GM23338 (cell line): ENCODE measurements around the gene CAPN9. TPM values are rescaled to one million over a fixed set of nuclear protein-coding genes. Genes with fewer than 3 reads are reported as not detected.

Experiments
- ATAC-seq: fragments of 200-7000 bp; cut with Tn5 transposase; 3 replicates; pipeline ENCODE4 v1.9.1; 2020
- DNase-seq: peaks from one replicate; pipeline ENCODE4 v3.0.0-alpha.2; 2015; ENCODE audit warnings: low spot score
- H2AFZ ChIP-seq: fragments of 200-600 bp; sonication (generic); 2 replicates; pipeline ENCODE4 v1.8.0; 2016; ENCODE audit warnings: antibody characterized with exemption, mild to moderate bottlenecking, moderate library complexity
- H3F3A ChIP-seq: fragments of 200-600 bp; sonication (generic); replicated peaks from 2 replicates; pipeline ENCODE4 v1.8.0; 2017; ENCODE audit warnings: antibody characterized with exemption, mixed run types, low read depth
- H3K27ac ChIP-seq: fragments of 200-600 bp; sonication (generic); 2 replicates; pipeline ENCODE4 v1.6.1; 2016; ENCODE audit warnings: low read depth
- H3K27me3 ChIP-seq: fragments of 200-600 bp; sonication (generic); 2 replicates; pipeline ENCODE4 v1.8.0; 2016; ENCODE audit warnings: mild to moderate bottlenecking, mixed run types, moderate library complexity; ENCODE audit not compliant: insufficient read depth
- H3K36me3 ChIP-seq: fragments of 200-600 bp; sonication (generic); 2 replicates; pipeline ENCODE4 v1.8.0; 2016; ENCODE audit warnings: mild to moderate bottlenecking; ENCODE audit not compliant: insufficient read depth
- H3K4me1 ChIP-seq: fragments of 200-600 bp; sonication (generic); 2 replicates; pipeline ENCODE4 v1.8.0; 2016; ENCODE audit warnings: mild to moderate bottlenecking, moderate library complexity; ENCODE audit not compliant: insufficient read depth
- H3K4me2 ChIP-seq: fragments of 200-600 bp; sonication (generic); 2 replicates; pipeline ENCODE4 v1.7.1; 2017; ENCODE audit warnings: mixed run types
- H3K4me3 ChIP-seq: fragments of 200-600 bp; sonication (generic); 2 replicates; pipeline ENCODE4 v1.6.1; 2016; ENCODE audit warnings: mixed run types
- H3K79me2 ChIP-seq: fragments of 200-600 bp; sonication (generic); replicated peaks from 2 replicates; pipeline ENCODE4 v1.8.0; 2017; ENCODE audit warnings: mild to moderate bottlenecking; ENCODE audit not compliant: insufficient read depth
- H3K9me2 ChIP-seq: fragments of 200-600 bp; sonication (generic); 2 replicates; pipeline ENCODE4 v1.8.0; 2017; ENCODE audit not compliant: insufficient read depth
- H4K20me1 ChIP-seq: fragments of 200-600 bp; sonication (generic); replicated peaks from 2 replicates; pipeline ENCODE4 v1.8.0; 2017; ENCODE audit warnings: mild to moderate bottlenecking; ENCODE audit not compliant: insufficient read depth
- H3K27ac Mint-ChIP-seq: 2 replicates; pipeline ENCODE4 v1.8.0; 2020; ENCODE audit warnings: inconsistent platforms, mild to moderate bottlenecking, moderate library complexity, mixed read lengths
- H3K27me3 Mint-ChIP-seq: 3 replicates; pipeline ENCODE4 v1.8.0; 2022; ENCODE audit warnings: low read depth, mild to moderate bottlenecking, moderate library complexity, mixed read lengths, inconsistent platforms; ENCODE audit not compliant: insufficient read depth, poor library complexity
- H3K36me3 Mint-ChIP-seq: 3 replicates; pipeline ENCODE4 v1.8.0; 2021; ENCODE audit warnings: low read depth, mild to moderate bottlenecking, inconsistent platforms, moderate library complexity, mixed read lengths
- H3K4me1 Mint-ChIP-seq: 3 replicates; pipeline ENCODE4 v1.8.0; 2020; ENCODE audit warnings: mild to moderate bottlenecking, inconsistent platforms, mixed read lengths
- H3K4me3 Mint-ChIP-seq: 3 replicates; pipeline ENCODE4 v1.8.0; 2021; ENCODE audit warnings: moderate library complexity, mild to moderate bottlenecking, inconsistent platforms, mixed read lengths
- H3K9me3 Mint-ChIP-seq: 3 replicates; pipeline ENCODE4 v1.8.0; 2020; ENCODE audit warnings: moderate library complexity, mild to moderate bottlenecking, inconsistent platforms, mixed read lengths
- EZH2phosphoT487 ChIP-seq: fragments of 200-600 bp; sonication (generic); IDR thresholded peaks from one replicate; pipeline ENCODE4 v1.8.1; 2018; ENCODE audit warnings: antibody characterized with exemption; ENCODE audit not compliant: unreplicated experiment
- JUNB ChIP-seq: IDR thresholded peaks from one replicate; pipeline ENCODE4 v1.6.1; 2016; ENCODE audit warnings: antibody characterized with exemption; ENCODE audit not compliant: unreplicated experiment
- POLR2AphosphoS5 ChIP-seq: IDR thresholded peaks from 2 replicates; pipeline ENCODE4 v1.6.1; 2016; ENCODE audit warnings: antibody characterized with exemption, low read depth
- STAT1 ChIP-seq: IDR thresholded peaks from one replicate; pipeline ENCODE4 v1.6.1; 2016; ENCODE audit warnings: antibody characterized with exemption; ENCODE audit not compliant: unreplicated experiment
- polyA plus RNA-seq: library from polyadenylated mRNA; unstranded; fragments of >200 nt; fragmentation: Nextera tagmentation; extraction: Ambion mirVana; gene quantifications from 2 replicates; pipeline ENCODE4 v1.2.1, GENCODE V29; 2016
- total RNA-seq: library from RNA; depleted of rRNA; stranded (reverse); fragments of >200 nt; shearing (Covaris generic); gene quantifications from 2 replicates; pipeline ENCODE4 v1.2.3, GENCODE V29; 2014
- TF ChIP-seq, protein P1 (sequence below): fragments of 250-450 bp; sonication (Bioruptor Pico); IDR thresholded peaks from 2 replicates; pipeline ENCODE4 v1.5.0; 2020; ENCODE audit warnings: mild to moderate bottlenecking, moderate library complexity
- TF ChIP-seq, protein P2 (sequence below), 2 experiments: fragments of 200-600 bp in 1 of 2; sonication (generic) in 1 of 2; conservative IDR thresholded peaks; 2 replicates each; pipeline versions ENCODE4 v1.5.1 to v1.6.1; 2016 to 2017; ENCODE audit warnings: antibody characterized with exemption in 2 of 2, low read depth in 2 of 2, mild to moderate bottlenecking in 2 of 2, moderate library complexity in 1 of 2

The CAPN9 gene
- total and polyA plus RNA-seq, 2 experiments from 2014 or later, result 0.07 TPM; not detected in 1

DNA sequence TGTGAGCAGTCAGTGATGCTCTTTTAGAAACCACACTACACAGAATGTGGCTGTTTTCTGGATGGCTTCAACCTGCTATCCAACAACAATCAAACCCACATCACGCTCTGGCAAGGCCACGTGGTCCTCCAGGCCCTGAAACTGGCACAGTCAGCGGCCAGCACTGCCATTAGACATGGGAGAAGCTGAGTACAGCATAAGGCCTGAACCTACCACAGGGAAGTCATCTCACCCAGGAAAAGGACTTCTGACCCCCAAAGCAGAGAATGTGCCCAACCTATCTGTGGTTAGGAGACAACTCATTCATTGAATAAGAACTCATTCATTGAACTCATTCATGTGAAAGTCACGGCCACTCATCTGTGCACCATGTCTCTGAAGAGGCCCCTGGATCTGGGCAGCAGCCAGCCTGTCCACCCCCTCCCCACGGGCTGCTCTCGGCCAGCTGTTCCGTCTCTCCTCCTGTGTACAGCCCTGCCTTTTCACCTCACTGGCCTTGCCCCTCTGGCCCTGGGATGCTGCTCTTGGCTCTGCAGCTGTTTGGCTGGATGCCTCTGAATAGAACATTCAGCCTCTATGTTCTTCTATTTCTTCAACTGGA, 80.0 kb downstream of the CAPN9 start:
- Histone ChIP-seq H2AFZ (no peak overlapping the region), H3K9me2 (no peaks in the 10 kb centered on the region), H3K4me1 (no peaks in the 10 kb centered on the region), H3K4me3 (no peak overlapping the region), H3K4me2 (no peak overlapping the region), H3K36me3 (no peaks in the 10 kb centered on the region), H3F3A (no peaks in the 10 kb centered on the region), H3K79me2 (no peaks in the 10 kb centered on the region), H3K27me3 (no peaks in the 10 kb centered on the region), H4K20me1 (no peaks in the 10 kb centered on the region; the same call in 1 of the 2 replicates), H3K27ac (no peak overlapping the region)
- Mint-ChIP-seq H3K27me3 (peaks cover 2% of the 10 kb centered on the region), H3K9me3 (no peaks in the 10 kb centered on the region), H3K4me1 (no peaks in the 10 kb centered on the region), H3K36me3 (no peaks in the 10 kb centered on the region), H3K4me3 (no peak overlapping the region), H3K27ac (no peak overlapping the region)
- ATAC-seq, result no peak
- TF ChIP-seq STAT1 (no peak), EZH2phosphoT487 (no peak)
- TF ChIP-seq, protein P1, sequence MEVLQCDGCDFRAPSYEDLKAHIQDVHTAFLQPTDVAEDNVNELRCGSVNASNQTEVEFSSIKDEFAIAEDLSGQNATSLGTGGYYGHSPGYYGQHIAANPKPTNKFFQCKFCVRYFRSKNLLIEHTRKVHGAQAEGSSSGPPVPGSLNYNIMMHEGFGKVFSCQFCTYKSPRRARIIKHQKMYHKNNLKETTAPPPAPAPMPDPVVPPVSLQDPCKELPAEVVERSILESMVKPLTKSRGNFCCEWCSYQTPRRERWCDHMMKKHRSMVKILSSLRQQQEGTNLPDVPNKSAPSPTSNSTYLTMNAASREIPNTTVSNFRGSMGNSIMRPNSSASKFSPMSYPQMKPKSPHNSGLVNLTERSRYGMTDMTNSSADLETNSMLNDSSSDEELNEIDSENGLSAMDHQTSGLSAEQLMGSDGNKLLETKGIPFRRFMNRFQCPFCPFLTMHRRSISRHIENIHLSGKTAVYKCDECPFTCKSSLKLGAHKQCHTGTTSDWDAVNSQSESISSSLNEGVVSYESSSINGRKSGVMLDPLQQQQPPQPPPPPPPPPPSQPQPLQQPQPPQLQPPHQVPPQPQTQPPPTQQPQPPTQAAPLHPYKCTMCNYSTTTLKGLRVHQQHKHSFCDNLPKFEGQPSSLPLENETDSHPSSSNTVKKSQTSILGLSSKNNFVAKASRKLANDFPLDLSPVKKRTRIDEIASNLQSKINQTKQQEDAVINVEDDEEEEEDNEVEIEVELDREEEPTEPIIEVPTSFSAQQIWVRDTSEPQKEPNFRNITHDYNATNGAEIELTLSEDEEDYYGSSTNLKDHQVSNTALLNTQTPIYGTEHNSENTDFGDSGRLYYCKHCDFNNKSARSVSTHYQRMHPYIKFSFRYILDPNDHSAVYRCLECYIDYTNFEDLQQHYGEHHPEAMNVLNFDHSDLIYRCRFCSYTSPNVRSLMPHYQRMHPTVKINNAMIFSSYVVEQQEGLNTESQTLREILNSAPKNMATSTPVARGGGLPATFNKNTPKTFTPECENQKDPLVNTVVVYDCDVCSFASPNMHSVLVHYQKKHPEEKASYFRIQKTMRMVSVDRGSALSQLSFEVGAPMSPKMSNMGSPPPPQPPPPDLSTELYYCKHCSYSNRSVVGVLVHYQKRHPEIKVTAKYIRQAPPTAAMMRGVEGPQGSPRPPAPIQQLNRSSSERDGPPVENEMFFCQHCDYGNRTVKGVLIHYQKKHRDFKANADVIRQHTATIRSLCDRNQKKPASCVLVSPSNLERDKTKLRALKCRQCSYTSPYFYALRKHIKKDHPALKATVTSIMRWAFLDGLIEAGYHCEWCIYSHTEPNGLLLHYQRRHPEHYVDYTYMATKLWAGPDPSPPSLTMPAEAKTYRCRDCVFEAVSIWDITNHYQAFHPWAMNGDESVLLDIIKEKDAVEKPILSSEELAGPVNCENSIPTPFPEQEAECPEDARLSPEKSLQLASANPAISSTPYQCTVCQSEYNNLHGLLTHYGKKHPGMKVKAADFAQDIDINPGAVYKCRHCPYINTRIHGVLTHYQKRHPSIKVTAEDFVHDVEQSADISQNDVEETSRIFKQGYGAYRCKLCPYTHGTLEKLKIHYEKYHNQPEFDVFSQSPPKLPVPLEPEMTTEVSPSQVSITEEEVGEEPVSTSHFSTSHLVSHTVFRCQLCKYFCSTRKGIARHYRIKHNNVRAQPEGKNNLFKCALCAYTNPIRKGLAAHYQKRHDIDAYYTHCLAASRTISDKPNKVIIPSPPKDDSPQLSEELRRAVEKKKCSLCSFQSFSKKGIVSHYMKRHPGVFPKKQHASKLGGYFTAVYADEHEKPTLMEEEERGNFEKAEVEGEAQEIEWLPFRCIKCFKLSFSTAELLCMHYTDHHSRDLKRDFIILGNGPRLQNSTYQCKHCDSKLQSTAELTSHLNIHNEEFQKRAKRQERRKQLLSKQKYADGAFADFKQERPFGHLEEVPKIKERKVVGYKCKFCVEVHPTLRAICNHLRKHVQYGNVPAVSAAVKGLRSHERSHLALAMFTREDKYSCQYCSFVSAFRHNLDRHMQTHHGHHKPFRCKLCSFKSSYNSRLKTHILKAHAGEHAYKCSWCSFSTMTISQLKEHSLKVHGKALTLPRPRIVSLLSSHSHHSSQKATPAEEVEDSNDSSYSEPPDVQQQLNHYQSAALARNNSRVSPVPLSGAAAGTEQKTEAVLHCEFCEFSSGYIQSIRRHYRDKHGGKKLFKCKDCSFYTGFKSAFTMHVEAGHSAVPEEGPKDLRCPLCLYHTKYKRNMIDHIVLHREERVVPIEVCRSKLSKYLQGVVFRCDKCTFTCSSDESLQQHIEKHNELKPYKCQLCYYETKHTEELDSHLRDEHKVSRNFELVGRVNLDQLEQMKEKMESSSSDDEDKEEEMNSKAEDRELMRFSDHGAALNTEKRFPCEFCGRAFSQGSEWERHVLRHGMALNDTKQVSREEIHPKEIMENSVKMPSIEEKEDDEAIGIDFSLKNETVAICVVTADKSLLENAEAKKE (CRISPR knock-in tag), result no peak
- DNase-seq, result no peak

DNA sequence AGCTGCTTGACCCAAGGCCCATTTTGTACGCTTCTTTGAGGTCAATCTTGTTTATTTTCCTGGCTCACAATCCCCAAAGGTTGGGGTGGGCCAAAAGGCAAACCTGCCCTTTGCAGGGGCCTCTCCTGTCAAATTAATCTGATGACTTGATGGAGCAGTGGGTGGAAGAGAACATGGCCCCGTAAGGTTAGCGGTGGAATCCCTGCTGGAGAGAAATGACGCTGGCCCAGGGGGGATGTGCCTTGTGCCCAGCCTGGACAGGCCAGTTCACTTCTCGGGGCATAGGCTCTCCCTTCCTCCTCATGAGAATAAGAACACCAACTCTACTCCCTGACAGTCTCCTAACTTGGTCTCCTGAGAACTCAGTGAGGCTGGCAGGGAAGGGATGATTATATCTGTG, 80.6 kb downstream of the CAPN9 start:
- peaks cover 2% of the 10 kb centered on the region for H3K27me3 Mint-ChIP-seq
- Histone ChIP-seq H3K79me2 (no peaks in the 10 kb centered on the region), H3K27me3 (no peaks in the 10 kb centered on the region), H4K20me1 (no peaks in the 10 kb centered on the region; the same call in 1 of the 2 replicates), H3K36me3 (no peaks in the 10 kb centered on the region), H3K27ac (no peak overlapping the region), H2AFZ (no peak overlapping the region), H3K4me2 (no peak overlapping the region), H3K4me3 (no peak overlapping the region), H3K9me2 (no peaks in the 10 kb centered on the region), H3F3A (no peaks in the 10 kb centered on the region), H3K4me1 (no peaks in the 10 kb centered on the region)
- H3K36me3 Mint-ChIP-seq, result no peaks in the 10 kb centered on the region
- DNase-seq (no peak), ATAC-seq (no peak)
- no peaks in the 10 kb centered on the region for H3K4me1 Mint-ChIP-seq
- H3K9me3 Mint-ChIP-seq, result no peaks in the 10 kb centered on the region
- H3K27ac Mint-ChIP-seq, result no peak overlapping the region
- no peak overlapping the region for H3K4me3 Mint-ChIP-seq
- no peak for TF ChIP-seq EZH2phosphoT487
- TF ChIP-seq POLR2AphosphoS5, result no peak
- no peak for TF ChIP-seq JUNB
- TF ChIP-seq, protein P2, sequence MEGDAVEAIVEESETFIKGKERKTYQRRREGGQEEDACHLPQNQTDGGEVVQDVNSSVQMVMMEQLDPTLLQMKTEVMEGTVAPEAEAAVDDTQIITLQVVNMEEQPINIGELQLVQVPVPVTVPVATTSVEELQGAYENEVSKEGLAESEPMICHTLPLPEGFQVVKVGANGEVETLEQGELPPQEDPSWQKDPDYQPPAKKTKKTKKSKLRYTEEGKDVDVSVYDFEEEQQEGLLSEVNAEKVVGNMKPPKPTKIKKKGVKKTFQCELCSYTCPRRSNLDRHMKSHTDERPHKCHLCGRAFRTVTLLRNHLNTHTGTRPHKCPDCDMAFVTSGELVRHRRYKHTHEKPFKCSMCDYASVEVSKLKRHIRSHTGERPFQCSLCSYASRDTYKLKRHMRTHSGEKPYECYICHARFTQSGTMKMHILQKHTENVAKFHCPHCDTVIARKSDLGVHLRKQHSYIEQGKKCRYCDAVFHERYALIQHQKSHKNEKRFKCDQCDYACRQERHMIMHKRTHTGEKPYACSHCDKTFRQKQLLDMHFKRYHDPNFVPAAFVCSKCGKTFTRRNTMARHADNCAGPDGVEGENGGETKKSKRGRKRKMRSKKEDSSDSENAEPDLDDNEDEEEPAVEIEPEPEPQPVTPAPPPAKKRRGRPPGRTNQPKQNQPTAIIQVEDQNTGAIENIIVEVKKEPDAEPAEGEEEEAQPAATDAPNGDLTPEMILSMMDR (conservative IDR thresholded peaks at IDR 0.05; ENCODE audit: low read depth in 2 of 2), result no peak
- TF ChIP-seq STAT1, result no peak
